ENCODE results near the gene ANKMY1. TPM values are rescaled to one million over a fixed set of nuclear protein-coding genes. Genes with fewer than 3 reads are reported as not detected.

The ANKMY1 gene
- total and polyA plus RNA-seq, 2 of the 13 experiments (the other 11 are each of a cell fraction or from before 2014, with no cell fraction given) = 11.7 to 18.8 TPM

DNA sequence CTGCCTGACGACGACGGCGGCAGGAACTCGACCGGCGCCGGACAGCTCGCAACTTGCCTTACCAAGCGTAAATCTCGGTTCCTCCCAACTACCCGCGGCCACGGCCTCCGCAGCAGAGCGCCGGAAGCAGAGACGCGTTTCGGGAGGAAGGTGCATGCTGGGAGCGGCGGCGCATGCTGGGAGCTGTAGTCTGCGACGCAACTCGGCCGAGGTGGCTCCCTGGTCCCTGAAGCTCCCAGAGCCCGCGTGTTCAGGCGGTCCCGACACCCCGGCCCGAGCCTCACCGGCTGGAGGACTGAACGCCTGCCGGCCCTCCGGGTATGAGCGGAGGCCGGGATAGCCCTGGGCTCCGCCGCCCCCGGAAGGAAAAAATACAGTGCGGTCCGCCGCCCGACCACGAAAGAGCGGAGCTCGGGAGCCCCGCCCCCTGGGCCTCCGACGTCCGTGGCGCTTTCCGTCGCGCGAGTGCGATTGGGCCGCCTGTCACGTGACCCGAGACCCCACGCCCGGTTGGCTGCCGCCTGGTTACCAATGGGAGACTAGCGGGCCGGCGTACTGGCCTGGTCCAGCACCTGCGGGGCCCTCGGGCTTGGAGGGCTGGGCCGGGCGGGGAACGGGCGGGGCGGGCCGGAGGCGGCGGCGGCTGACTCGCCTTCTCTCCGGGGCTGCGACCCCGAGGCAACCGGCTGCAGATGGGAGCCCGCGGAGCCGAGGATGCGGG lies 28.6 kb upstream of the ANKMY1 start, which contains the start of gene CAPN10 (continued):
- TF ChIP-seq ZNF367 (CRISPR knock-in tag; IDR thresholded peaks at IDR 0.05; ENCODE audit: borderline replicate concordance) = no peak
- peak; percentile 98 for TF ChIP-seq HDAC1 (CRISPR knock-in tag; IDR thresholded peaks at IDR 0.05)
- no peak for TF ChIP-seq ZNF292 (CRISPR knock-in tag; IDR thresholded peaks at IDR 0.05; ENCODE audit: borderline replicate concordance, low read depth)
- TF ChIP-seq SMC3 (IDR thresholded peaks at IDR 0.05; ENCODE audit: low read length) = no peak
- peak; percentile 85; the same call in 1 of the 2 replicates for TF ChIP-seq ZBTB20 (CRISPR knock-in tag; IDR thresholded peaks at IDR 0.05; ENCODE audit: borderline replicate concordance, low read depth)
- TF ChIP-seq E2F5 (CRISPR knock-in tag; conservative IDR thresholded peaks at IDR 0.05) = peak; percentile 77
- TF ChIP-seq, protein P1, sequence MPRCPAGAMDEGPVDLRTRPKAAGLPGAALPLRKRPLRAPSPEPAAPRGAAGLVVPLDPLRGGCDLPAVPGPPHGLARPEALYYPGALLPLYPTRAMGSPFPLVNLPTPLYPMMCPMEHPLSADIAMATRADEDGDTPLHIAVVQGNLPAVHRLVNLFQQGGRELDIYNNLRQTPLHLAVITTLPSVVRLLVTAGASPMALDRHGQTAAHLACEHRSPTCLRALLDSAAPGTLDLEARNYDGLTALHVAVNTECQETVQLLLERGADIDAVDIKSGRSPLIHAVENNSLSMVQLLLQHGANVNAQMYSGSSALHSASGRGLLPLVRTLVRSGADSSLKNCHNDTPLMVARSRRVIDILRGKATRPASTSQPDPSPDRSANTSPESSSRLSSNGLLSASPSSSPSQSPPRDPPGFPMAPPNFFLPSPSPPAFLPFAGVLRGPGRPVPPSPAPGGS (CRISPR knock-in tag; IDR thresholded peaks at IDR 0.05) = 0 out of 2 replicates have a peak, but pooled peaks have one; percentile 17
- TF ChIP-seq ZNF800 (CRISPR knock-in tag; IDR thresholded peaks at IDR 0.05) = no peak
- TF ChIP-seq TBP (CRISPR knock-in tag; IDR thresholded peaks at IDR 0.05) = peak; percentile 100
- TF ChIP-seq, protein P2, sequence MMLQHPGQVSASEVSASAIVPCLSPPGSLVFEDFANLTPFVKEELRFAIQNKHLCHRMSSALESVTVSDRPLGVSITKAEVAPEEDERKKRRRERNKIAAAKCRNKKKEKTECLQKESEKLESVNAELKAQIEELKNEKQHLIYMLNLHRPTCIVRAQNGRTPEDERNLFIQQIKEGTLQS (CRISPR knock-in tag; IDR thresholded peaks at IDR 0.05) = peak; percentile 62; the same call in 1 of the 2 replicates
- no peak for TF ChIP-seq DDIT3 (CRISPR knock-in tag; IDR thresholded peaks at IDR 0.05)
- peak; percentile 82 for TF ChIP-seq U2AF1 (optimal IDR thresholded peaks at IDR 0.05; ENCODE audit: low read depth, low read length)
- peak; percentile 57; the same call in 1 of the 2 replicates for TF ChIP-seq ZNF839 (CRISPR knock-in tag; IDR thresholded peaks at IDR 0.05; ENCODE audit: borderline replicate concordance)
- peak; percentile 81; the same call in 1 of the 2 replicates for TF ChIP-seq LCORL (IDR thresholded peaks at IDR 0.05)
- peak; percentile 75 for TF ChIP-seq LCORL (CRISPR knock-in tag; IDR thresholded peaks at IDR 0.05)
- no peak; the same call in 1 of the 2 replicates for TF ChIP-seq HOXD1 (CRISPR knock-in tag; IDR thresholded peaks at IDR 0.05)
- TF ChIP-seq ETV5 (CRISPR knock-in tag; IDR thresholded peaks at IDR 0.05; ENCODE audit: borderline replicate concordance) = peak; percentile 94
- peak; percentile 94 for TF ChIP-seq PHF20 (CRISPR knock-in tag; IDR thresholded peaks at IDR 0.05)
- TF ChIP-seq, protein P3, sequence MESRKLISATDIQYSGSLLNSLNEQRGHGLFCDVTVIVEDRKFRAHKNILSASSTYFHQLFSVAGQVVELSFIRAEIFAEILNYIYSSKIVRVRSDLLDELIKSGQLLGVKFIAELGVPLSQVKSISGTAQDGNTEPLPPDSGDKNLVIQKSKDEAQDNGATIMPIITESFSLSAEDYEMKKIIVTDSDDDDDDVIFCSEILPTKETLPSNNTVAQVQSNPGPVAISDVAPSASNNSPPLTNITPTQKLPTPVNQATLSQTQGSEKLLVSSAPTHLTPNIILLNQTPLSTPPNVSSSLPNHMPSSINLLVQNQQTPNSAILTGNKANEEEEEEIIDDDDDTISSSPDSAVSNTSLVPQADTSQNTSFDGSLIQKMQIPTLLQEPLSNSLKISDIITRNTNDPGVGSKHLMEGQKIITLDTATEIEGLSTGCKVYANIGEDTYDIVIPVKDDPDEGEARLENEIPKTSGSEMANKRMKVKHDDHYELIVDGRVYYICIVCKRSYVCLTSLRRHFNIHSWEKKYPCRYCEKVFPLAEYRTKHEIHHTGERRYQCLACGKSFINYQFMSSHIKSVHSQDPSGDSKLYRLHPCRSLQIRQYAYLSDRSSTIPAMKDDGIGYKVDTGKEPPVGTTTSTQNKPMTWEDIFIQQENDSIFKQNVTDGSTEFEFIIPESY (CRISPR knock-in tag; IDR thresholded peaks at IDR 0.05) = peak; percentile 11; the same call in 1 of the 2 replicates
- TF ChIP-seq ZNF589 (CRISPR knock-in tag; conservative IDR thresholded peaks at IDR 0.05) = peak; percentile 96
- no peak for TF ChIP-seq SATB2 (CRISPR knock-in tag; IDR thresholded peaks at IDR 0.05)
- no peak for TF ChIP-seq RORA (CRISPR knock-in tag; IDR thresholded peaks at IDR 0.05)
- peak; percentile 62; the same call in 1 of the 2 replicates for TF ChIP-seq RBAK (CRISPR knock-in tag; IDR thresholded peaks at IDR 0.05)
- no peak for TF ChIP-seq ZNF3 (CRISPR knock-in tag; IDR thresholded peaks at IDR 0.05)

Data from HepG2 (cell line).